ENCODE results near the gene PLCL2. TPM values are rescaled to one million over a fixed set of nuclear protein-coding genes. Genes with fewer than 3 reads are reported as not detected.

The PLCL2 gene
- total RNA-seq, 4 donors from 2014 or later, result 0.95 to 4.8 (median 2.2) TPM

DNA sequence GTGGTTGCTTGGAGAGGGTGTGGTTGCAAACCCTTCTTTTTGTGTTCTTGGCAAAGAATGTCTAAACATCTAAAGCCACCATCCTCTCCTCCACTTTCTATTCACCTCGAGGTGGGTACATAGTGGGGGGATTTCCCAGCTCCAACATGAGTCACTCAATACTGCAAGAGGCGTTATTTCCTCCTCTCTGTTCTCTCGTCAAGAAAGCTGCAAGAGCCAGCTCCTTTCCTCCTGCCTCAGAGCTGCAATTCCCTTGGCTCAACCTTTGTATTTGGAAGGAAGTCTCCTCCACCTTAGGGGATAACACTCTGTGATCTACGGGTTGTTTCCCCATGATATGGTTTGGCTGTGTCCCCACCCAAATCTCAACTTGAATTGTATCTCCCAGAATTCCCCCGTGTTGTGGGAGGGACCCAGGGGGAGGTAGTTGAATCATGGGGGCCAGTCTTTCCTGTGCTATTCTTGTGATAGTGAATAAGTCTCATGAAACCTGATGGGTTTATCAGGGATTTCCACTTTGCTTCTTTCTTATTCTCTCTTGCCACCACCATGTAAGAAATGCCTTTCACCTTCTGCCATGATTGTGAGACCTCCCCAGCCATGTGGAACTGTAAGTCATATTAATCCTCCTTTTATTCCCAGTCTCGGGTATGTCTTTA lies 138.4 kb downstream of the PLCL2 start:
- WGBS, 2 donors, result 41 to 44% methylated on average over 6 of the region's 6 CpGs
- H3K27ac ChIP-seq, result no peak overlapping the region
- no peaks in the 10 kb centered on the region for H3K27me3 ChIP-seq
- no peak overlapping the region for H3K4me3 ChIP-seq
- no peaks in the 10 kb centered on the region for H3K4me1 ChIP-seq
- DNase-seq, result no peak
- intact Hi-C loops (cut with DNase I), result no loop called here
- H3K9me3 ChIP-seq, result no peaks in the 10 kb centered on the region
- no peaks in the 10 kb centered on the region for H3K36me3 ChIP-seq
- TF ChIP-seq, protein P1, sequence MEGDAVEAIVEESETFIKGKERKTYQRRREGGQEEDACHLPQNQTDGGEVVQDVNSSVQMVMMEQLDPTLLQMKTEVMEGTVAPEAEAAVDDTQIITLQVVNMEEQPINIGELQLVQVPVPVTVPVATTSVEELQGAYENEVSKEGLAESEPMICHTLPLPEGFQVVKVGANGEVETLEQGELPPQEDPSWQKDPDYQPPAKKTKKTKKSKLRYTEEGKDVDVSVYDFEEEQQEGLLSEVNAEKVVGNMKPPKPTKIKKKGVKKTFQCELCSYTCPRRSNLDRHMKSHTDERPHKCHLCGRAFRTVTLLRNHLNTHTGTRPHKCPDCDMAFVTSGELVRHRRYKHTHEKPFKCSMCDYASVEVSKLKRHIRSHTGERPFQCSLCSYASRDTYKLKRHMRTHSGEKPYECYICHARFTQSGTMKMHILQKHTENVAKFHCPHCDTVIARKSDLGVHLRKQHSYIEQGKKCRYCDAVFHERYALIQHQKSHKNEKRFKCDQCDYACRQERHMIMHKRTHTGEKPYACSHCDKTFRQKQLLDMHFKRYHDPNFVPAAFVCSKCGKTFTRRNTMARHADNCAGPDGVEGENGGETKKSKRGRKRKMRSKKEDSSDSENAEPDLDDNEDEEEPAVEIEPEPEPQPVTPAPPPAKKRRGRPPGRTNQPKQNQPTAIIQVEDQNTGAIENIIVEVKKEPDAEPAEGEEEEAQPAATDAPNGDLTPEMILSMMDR (IDR thresholded peaks at IDR 0.05), result no peak
- no peak for TF ChIP-seq POLR2A (IDR thresholded peaks at IDR 0.05)

DNA sequence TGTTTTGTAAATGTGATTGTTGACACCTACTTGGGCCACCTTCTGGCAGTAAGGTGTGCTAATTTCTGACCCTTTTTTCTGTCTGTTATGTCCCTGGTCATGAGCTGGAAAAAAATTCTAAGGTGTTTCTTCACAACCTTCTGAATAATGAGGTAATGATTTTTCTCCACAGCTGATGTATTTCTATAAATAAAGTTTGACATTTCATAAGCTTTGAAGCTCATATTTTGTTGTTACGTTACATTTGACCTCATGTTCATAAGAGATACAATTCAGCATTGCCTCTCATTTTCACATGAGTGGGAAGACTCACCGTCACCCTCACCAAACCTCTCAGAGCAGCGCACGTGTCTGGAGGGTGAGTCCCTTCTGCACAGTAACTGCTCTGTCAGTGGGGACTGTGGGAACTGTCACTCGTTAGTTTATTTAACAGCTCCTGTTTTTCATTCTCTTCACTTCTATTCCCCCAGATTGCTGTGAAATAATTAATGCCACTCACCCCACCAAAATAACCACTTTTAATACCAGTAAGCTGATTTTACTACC lies 140.9 kb downstream of the PLCL2 start:
- WGBS, 2 donors, result 81 to 88% methylated on average over 5 of the region's 5 CpGs
- H3K27me3 ChIP-seq, result no peaks in the 10 kb centered on the region
- H3K4me3 ChIP-seq, result no peak overlapping the region
- intact Hi-C loops (cut with DNase I), result no loop called here
- no peak for TF ChIP-seq POLR2A (IDR thresholded peaks at IDR 0.05)
- TF ChIP-seq, protein P1 (IDR thresholded peaks at IDR 0.05), result no peak
- no peaks in the 10 kb centered on the region for H3K36me3 ChIP-seq
- H3K9me3 ChIP-seq, result no peaks in the 10 kb centered on the region
- H3K27ac ChIP-seq, result no peak overlapping the region
- H3K4me1 ChIP-seq, result no peaks in the 10 kb centered on the region
- DNase-seq, result no peak

DNA sequence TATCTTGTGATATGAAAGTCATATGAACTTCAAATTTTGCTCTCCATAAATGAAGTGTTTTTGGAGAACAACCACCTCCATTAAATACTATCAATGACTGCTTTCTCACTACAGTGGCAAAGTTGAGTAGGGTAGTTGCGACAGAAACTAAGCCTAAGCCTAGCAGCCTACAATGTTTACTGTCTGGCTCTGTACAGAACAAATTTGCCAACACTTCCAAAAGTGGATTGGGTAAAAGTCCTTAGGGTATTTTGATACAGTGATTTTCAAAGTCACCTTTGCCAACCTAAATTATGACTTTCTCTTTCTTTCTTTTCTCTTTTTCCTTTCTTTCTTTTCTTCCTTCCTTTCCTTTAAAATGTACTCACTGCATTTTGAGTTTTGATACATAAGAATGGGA lies 142.6 kb downstream of the PLCL2 start:
- WGBS, 2 donors, result 67 to 73% methylated on average over 1 of the region's 1 CpG
- no peak for TF ChIP-seq POLR2A (IDR thresholded peaks at IDR 0.05)
- TF ChIP-seq, protein P1 (IDR thresholded peaks at IDR 0.05), result no peak
- intact Hi-C loops (cut with DNase I), result no loop called here

DNA sequence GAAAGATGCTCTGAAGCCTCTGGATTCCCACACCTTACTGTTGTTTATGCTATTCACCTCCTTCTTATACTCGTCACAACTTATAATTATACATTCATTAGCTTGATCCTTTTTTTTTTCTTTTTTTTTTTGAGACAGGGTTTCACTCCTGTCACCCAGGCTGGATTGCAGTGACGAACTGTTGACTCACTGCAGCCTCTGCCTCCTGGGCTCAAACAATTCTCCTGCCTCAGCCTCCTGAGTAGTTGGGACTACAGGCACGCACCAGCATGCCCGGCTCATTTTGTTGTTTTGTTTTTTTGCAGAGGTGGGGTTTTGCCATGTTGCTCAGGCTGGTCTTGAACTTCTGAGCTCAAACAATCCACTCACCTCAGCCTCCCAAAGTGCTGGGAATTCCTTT lies 143.6 kb downstream of the PLCL2 start:
- no peak for DNase-seq

More for the DNA sequence above, 142.6 kb downstream of the PLCL2 start:
- Histone ChIP-seq H3K4me1 (no peaks in the 10 kb centered on the region), H3K36me3 (no peaks in the 10 kb centered on the region), H3K27ac (no peak overlapping the region), H3K9me3 (no peaks in the 10 kb centered on the region), H3K27me3 (no peaks in the 10 kb centered on the region), H3K4me3 (no peak overlapping the region)
- no peak for DNase-seq

DNA sequence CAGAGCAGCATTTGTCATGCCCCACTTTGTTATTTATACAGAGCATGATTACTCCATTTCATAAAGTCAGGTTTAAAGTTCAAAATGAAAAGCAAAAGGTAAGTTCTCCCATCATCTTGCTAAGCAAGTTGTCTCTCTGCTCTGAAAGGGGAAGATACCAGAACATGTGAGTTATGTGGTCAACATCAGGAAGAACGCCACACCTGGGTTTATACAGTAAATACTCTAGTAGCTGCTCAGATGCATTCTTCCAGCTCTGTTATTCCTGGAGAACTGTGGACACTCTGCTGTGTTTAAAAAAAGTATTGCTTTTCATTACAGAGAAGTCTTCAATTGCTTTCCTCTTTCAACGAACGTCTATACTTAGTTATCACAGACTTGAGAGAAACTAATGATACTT lies 145.7 kb downstream of the PLCL2 start:
- no peak overlapping the region for H3K27ac ChIP-seq
- no peak for DNase-seq
- H3K9me3 ChIP-seq, result no peaks in the 10 kb centered on the region
- intact Hi-C loops (cut with DNase I), result no loop called here
- H3K27me3 ChIP-seq, result no peaks in the 10 kb centered on the region
- 55 to 68% methylated on average over 3 of the region's 3 CpGs for WGBS, 2 donors
- H3K4me1 ChIP-seq, result no peaks in the 10 kb centered on the region
- no peak overlapping the region for H3K4me3 ChIP-seq
- no peak for TF ChIP-seq POLR2A (IDR thresholded peaks at IDR 0.05)
- TF ChIP-seq, protein P1 (IDR thresholded peaks at IDR 0.05), result no peak
- H3K36me3 ChIP-seq, result no peaks in the 10 kb centered on the region

More for the DNA sequence above, 143.6 kb downstream of the PLCL2 start:
- no peak for TF ChIP-seq POLR2A (IDR thresholded peaks at IDR 0.05)
- TF ChIP-seq, protein P1 (IDR thresholded peaks at IDR 0.05), result no peak
- Histone ChIP-seq H3K4me3 (no peak overlapping the region), H3K27me3 (no peaks in the 10 kb centered on the region), H3K36me3 (no peaks in the 10 kb centered on the region), H3K9me3 (no peaks in the 10 kb centered on the region), H3K4me1 (no peaks in the 10 kb centered on the region), H3K27ac (no peak overlapping the region)
- intact Hi-C loops (cut with DNase I), result no loop called here
- 74 to 81% methylated on average over 4 of the region's 4 CpGs for WGBS, 2 donors
